ENCODE results near the gene MYB.

The MYB gene

GRCh38 chr6:135189344-135189743, 8.2 kb downstream of the MYB start:
- no peak for DNase-seq (ENCODE audit: low read depth)

- no peak for DNase-seq (ENCODE audit: low read depth)
Observed at GRCh38 chr6:135191508-135192255, 10.6 kb downstream of the MYB start.

- no peak for DNase-seq (ENCODE audit: low read depth)
Observed at GRCh38 chr6:135192256-135193174, 11.4 kb downstream of the MYB start.

- no peak for DNase-seq (ENCODE audit: low read depth)
Observed at GRCh38 chr6:135193221-135193620, 12.1 kb downstream of the MYB start.

- no peak for DNase-seq (ENCODE audit: low read depth)
Observed at GRCh38 chr6:135195041-135195440, 13.9 kb downstream of the MYB start.

GRCh38 chr6:135195522-135195921, 14.4 kb downstream of the MYB start:
- no peak for DNase-seq (ENCODE audit: low read depth)

GRCh38 chr6:135196739-135197510, 15.8 kb downstream of the MYB start:
- DNase-seq (ENCODE audit: low read depth): no peak

- peak; percentile 18 for DNase-seq (ENCODE audit: low read depth)
Observed at GRCh38 chr6:135202836-135203235, 21.7 kb downstream of the MYB start.

- no peak for DNase-seq (ENCODE audit: low read depth)
Observed at GRCh38 chr6:135204951-135205350, 23.8 kb downstream of the MYB start.

- DNase-seq (ENCODE audit: low read depth): no peak
Observed at GRCh38 chr6:135209803-135210202, 28.7 kb downstream of the MYB start.

- DNase-seq (ENCODE audit: low read depth): no peak
Observed at GRCh38 chr6:135210632-135211305, 29.7 kb downstream of the MYB start.

- no peak for DNase-seq (ENCODE audit: low read depth)
Observed at GRCh38 chr6:135211306-135211702, 30.2 kb downstream of the MYB start.

- peak; percentile 75 for DNase-seq (ENCODE audit: low read depth)
Observed at GRCh38 chr6:135212020-135212806, 31.1 kb downstream of the MYB start.

- peak; percentile 74 for DNase-seq (ENCODE audit: low read depth)
Observed at GRCh38 chr6:135212935-135213334, 31.8 kb downstream of the MYB start.

GRCh38 chr6:135213616-135214015, 32.5 kb downstream of the MYB start:
- DNase-seq (ENCODE audit: low read depth): no peak

- no peak for DNase-seq (ENCODE audit: low read depth)
Observed at GRCh38 chr6:135215160-135215559, 34.1 kb downstream of the MYB start.

- no peak for DNase-seq (ENCODE audit: low read depth)
Observed at GRCh38 chr6:135215563-135215962, 34.5 kb downstream of the MYB start.

- DNase-seq (ENCODE audit: low read depth): no peak
Observed at GRCh38 chr6:135217663-135218062, 36.6 kb downstream of the MYB start.

GRCh38 chr6:135219346-135219745, 38.2 kb downstream of the MYB start:
- no peak for DNase-seq (ENCODE audit: low read depth)

GRCh38 chr6:135221042-135221441, 39.9 kb downstream of the MYB start:
- no peak for DNase-seq (ENCODE audit: low read depth)

- no peak for DNase-seq (ENCODE audit: low read depth)
Observed at GRCh38 chr6:135221505-135221904, 40.4 kb downstream of the MYB start.
